Transverse colon (tissue), 4 donors: ENCODE results near the gene CSNK1E. TPM values are rescaled to one million over a fixed set of nuclear protein-coding genes. Genes with fewer than 3 reads are reported as not detected.
A peak's percentile ranks its signal among the peaks of the same experiment; 100 is the strongest.

Experiments used
- DNase-seq: peaks from one replicate; pipeline ENCODE4 v3.0.0-alpha.2; 2019
- H3K27ac ChIP-seq, 4 donors: fragments of 200-600 bp; sonication (generic); 2 replicates each; pipeline ENCODE4 v1.5.1; 2016 to 2018; ENCODE audit warnings: inconsistent platforms in 4 of 4
- H3K27me3 ChIP-seq: fragments of 200-600 bp; sonication (generic); 2 replicates; pipeline ENCODE4 v1.5.1; 2017; ENCODE audit warnings: inconsistent platforms
- H3K36me3 ChIP-seq, 4 donors: fragments of 200-600 bp; sonication (generic); 2 replicates each; pipeline ENCODE4 v1.5.1; 2017 to 2019; ENCODE audit warnings: inconsistent platforms in 4 of 4
- H3K4me1 ChIP-seq, 4 donors: fragments of 200-600 bp; sonication (generic); 2 replicates each; pipeline ENCODE4 v1.5.1; 2017 to 2020; ENCODE audit warnings: inconsistent platforms in 4 of 4
- H3K4me3 ChIP-seq, 4 donors: fragments of 200-600 bp; sonication (generic); 1 replicate in 1 of 4; 2 replicates in 3 of 4; pipeline versions ENCODE4 v1.5.1 to v1.6.1; 2017 to 2019; ENCODE audit warnings: inconsistent platforms in 4 of 4
- H3K9me3 ChIP-seq, 2 donors: fragments of 200-600 bp; sonication (generic); 2 replicates each; pipeline ENCODE4 v1.5.1; 2017 to 2019; ENCODE audit warnings: inconsistent platforms in 2 of 2
- CTCF ChIP-seq, 5 experiments: fragments of 200-600 bp in 3 of 5; fragments of 450-650 bp in 2 of 5; sonication (generic) in 3 of 5; IDR thresholded peaks; 1 replicate in 2 of 5; 2 replicates in 3 of 5; pipeline ENCODE4 v1.5.1; 2016 to 2017; ENCODE audit warnings: antibody characterized with exemption in 5 of 5, inconsistent platforms in 3 of 5, mild to moderate bottlenecking in 2 of 5, moderate library complexity in 1 of 5
- EP300 ChIP-seq: sonication (generic); formaldehyde crosslinking; IDR thresholded peaks from one replicate; pipeline ENCODE4 v1.6.1; 2017; ENCODE audit warnings: antibody characterized with exemption, low read depth
- POLR2A ChIP-seq: fragments of 450-650 bp; IDR thresholded peaks from one replicate; pipeline ENCODE4 v1.6.1; 2016; ENCODE audit warnings: antibody characterized with exemption, mild to moderate bottlenecking, moderate library complexity
- POLR2AphosphoS5 ChIP-seq, 3 donors: sonication (generic); formaldehyde crosslinking; IDR thresholded peaks; one replicate each; pipeline ENCODE4 v1.6.1; 2016; ENCODE audit warnings: antibody characterized with exemption in 3 of 3
- whole genome bisulfite sequencing, 2 donors: methylation state at CpG; one replicate each; pipeline ENCODE4 v1.1.5; 2018; ENCODE audit warnings: low coverage in 1 of 2; 5-methylcytosine and 5-hydroxymethylcytosine counted together
- in situ Hi-C, 4 donors: fragments of 200-750 bp; cut with MboI; loops; one replicate each; pipeline versions ENCODE4 v1.15.0 to v1.15.1; 2017; ENCODE audit warnings: low sequenced_read_pairs in 3 of 4, low pct_ligation_motif_present in 1 of 4, low pct_unique_long_range_greater_than_20kb in 1 of 4
- intact Hi-C: fragments of 100-400 bp; cut with DNase I; formaldehyde crosslinking; loops from one replicate; pipeline ENCODE4 v1.15.1; 2023; ENCODE audit warnings: low total_unique reads
- total RNA-seq, 4 donors: library from RNA; depleted of rRNA; stranded (reverse); fragments of >200 nt; gene quantifications; one replicate each; pipeline ENCODE4 v1.1.0, GENCODE V29; 2016

The CSNK1E gene
- total RNA-seq, 4 donors from 2014 or later = 47.9 to 179 (median 106) TPM

GRCh38 chr22:38246692-38247091, 70.5 kb downstream of the CSNK1E start:
- DNase-seq = no peak
- Histone ChIP-seq H3K9me3 (no peaks in the 10 kb centered on the region), H3K27me3 (no peaks in the 10 kb centered on the region), H3K27ac (peak overlapping the region; percentile 16 to 66 (median 60)), H3K4me3 (no peak overlapping the region), H3K36me3 (peaks cover 0 to 14% (median 0%) of the 10 kb centered on the region in 4 donors), H3K4me1 (peaks cover 16 to 37% (median 24%) of the 10 kb centered on the region in 4 donors)
- TF ChIP-seq POLR2AphosphoS5 (IDR thresholded peaks at IDR 0.05) (no peak), CTCF (IDR thresholded peaks at IDR 0.05) (no peak), EP300 (no peak), POLR2A (no peak)
- 76% methylated on average over 5 of the region's 5 CpGs; no CpG with 5 or more reads in 1 of the 2 donors for WGBS, 2 donors
- intact Hi-C loops (no loop called here), in situ Hi-C loops (loop anchor here in 1 of 4 donors (25.0 kb wide), 1 partner anchor 134 kb away; the partner anchor contains the start of gene BAIAP2L2)

GRCh38 chr22:38246046-38246658, 71.1 kb downstream of the CSNK1E start:
- intact Hi-C loops = no loop called here
- peaks cover 0 to 14% (median 0%) of the 10 kb centered on the region in 4 donors for H3K36me3 ChIP-seq

GRCh38 chr22:38244106-38244505, 73.1 kb downstream of the CSNK1E start:
- Histone ChIP-seq H3K9me3 (no peaks in the 10 kb centered on the region), H3K4me1 (peaks cover 16 to 54% (median 34%) of the 10 kb centered on the region in 4 donors), H3K36me3 (peaks cover 0 to 14% (median 0%) of the 10 kb centered on the region in 4 donors), H3K27ac (peak overlapping the region; percentile 67 to 82 (median 79)), H3K4me3 (no peak overlapping the region), H3K27me3 (no peaks in the 10 kb centered on the region)
- intact Hi-C loops (no loop called here), in situ Hi-C loops (loop anchor here in 1 of 4 donors (25.0 kb wide), 1 partner anchor 132 kb away; the partner anchor contains the start of gene BAIAP2L2)
- no peak for DNase-seq
- 74 to 85% methylated on average over 2 to 4 of the region's 4 CpGs for WGBS, 2 donors
- TF ChIP-seq EP300 (no peak), POLR2A (no peak), POLR2AphosphoS5 (IDR thresholded peaks at IDR 0.05) (no peak), CTCF (IDR thresholded peaks at IDR 0.05) (no peak)

More at GRCh38 chr22:38246046-38246658, 71.1 kb downstream of the CSNK1E start:
- Histone ChIP-seq H3K4me3 (no peak overlapping the region), H3K9me3 (no peaks in the 10 kb centered on the region), H3K27ac (peak overlapping the region in 3 of 4 donors; percentile 59 to 66 (median 60)), H3K27me3 (no peaks in the 10 kb centered on the region), H3K4me1 (peaks cover 16 to 37% (median 24%) of the 10 kb centered on the region in 4 donors)
- no peak for DNase-seq
- WGBS, 2 donors = 80 to 89% methylated on average over 8 to 19 of the region's 19 CpGs
- TF ChIP-seq EP300 (no peak), POLR2AphosphoS5 (IDR thresholded peaks at IDR 0.05) (no peak), CTCF (IDR thresholded peaks at IDR 0.05) (no peak), POLR2A (no peak)
- in situ Hi-C loops = loop anchor here in 1 of 4 donors (25.0 kb wide), 1 partner anchor 134 kb away; the partner anchor contains the start of gene BAIAP2L2

GRCh38 chr22:38243007-38243765, 74.0 kb downstream of the CSNK1E start:
- Histone ChIP-seq H3K27ac (peak overlapping the region; percentile 67 to 82 (median 79)), H3K36me3 (peaks cover 0 to 14% (median 0%) of the 10 kb centered on the region in 4 donors)
- intact Hi-C loops = no loop called here

More at GRCh38 chr22:38243007-38243765, 74.0 kb downstream of the CSNK1E start:
- WGBS, 2 donors = 35 to 45% methylated on average over 5 to 20 of the region's 20 CpGs
- DNase-seq = peak; percentile 81
- Histone ChIP-seq H3K27me3 (no peaks in the 10 kb centered on the region), H3K4me3 (no peak overlapping the region), H3K9me3 (no peaks in the 10 kb centered on the region), H3K4me1 (peaks cover 23 to 63% (median 41%) of the 10 kb centered on the region in 4 donors)
- in situ Hi-C loops = loop anchor here in 1 of 4 donors (25.0 kb wide), 1 partner anchor 131 kb away; the partner anchor contains the start of gene BAIAP2L2
- TF ChIP-seq EP300 (no peak), CTCF (IDR thresholded peaks at IDR 0.05) (no peak), POLR2AphosphoS5 (IDR thresholded peaks at IDR 0.05) (peak in 2 of 3 donors; percentile 23 to 31), POLR2A (no peak)
